ENCODE results near the gene NCKAP1. TPM values are rescaled to one million over a fixed set of nuclear protein-coding genes. Genes with fewer than 3 reads are reported as not detected.

The NCKAP1 gene
- total RNA-seq, 1 experiment from 2014 or later, result 112 TPM

DNA sequence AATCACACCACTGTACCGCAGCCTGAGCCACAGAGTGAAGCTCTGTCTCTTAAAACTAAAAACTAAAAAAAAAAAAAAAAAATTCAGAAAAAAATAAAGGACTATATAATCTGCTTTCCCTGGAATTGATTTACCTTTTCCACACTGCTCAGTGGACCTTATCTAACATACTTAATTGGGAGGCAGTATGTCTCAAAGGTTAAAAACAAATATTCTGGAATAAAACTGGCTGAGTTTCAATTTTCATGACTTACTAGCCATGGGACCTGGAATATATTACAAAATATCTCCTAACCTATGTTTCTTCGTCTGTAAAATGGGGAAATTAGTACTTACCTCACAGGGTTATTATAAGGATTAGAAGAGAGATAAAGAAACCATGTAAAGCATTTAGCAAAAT is 11.8 kb downstream of the NCKAP1 start:
- H2BK5ac ChIP-seq (ENCODE audit: insufficient read length, low read length), result no peak overlapping the region
- H3K14ac ChIP-seq (ENCODE audit: insufficient read depth, low read length), result no peak overlapping the region
- TF ChIP-seq CTCF (conservative IDR thresholded peaks at IDR 0.05), result no peak
- no peak overlapping the region for H2BK12ac ChIP-seq (ENCODE audit: insufficient read length, low read depth, low read length)
- no peak overlapping the region for H4K8ac ChIP-seq (replicated peaks; ENCODE audit: insufficient read length, low read depth, low read length)
- no peak overlapping the region for H3K4ac ChIP-seq (ENCODE audit: low read depth, low read length)
- no peaks in the 10 kb centered on the region for H3K9me3 ChIP-seq (ENCODE audit: control insufficient read depth, low read depth, low read length)
- H3K23me2 ChIP-seq (ENCODE audit: insufficient read length, low read depth, low read length, poor library complexity, severe bottlenecking), result no peaks in the 10 kb centered on the region
- H3K4me3 Mint-ChIP-seq, result no peak overlapping the region
- H3K79me1 ChIP-seq (ENCODE audit: insufficient read depth, low read depth, low read length, poor library complexity, severe bottlenecking), result peaks cover 4% of the 10 kb centered on the region
- H3K79me2 ChIP-seq (ENCODE audit: insufficient read depth, low read length), result peaks cover 21% of the 10 kb centered on the region; the same call in 1 of the 2 replicates
- DNase-seq, result no peak
- H3K4me1 ChIP-seq (ENCODE audit: insufficient read depth, low read length), result no peaks in the 10 kb centered on the region
- H3K18ac ChIP-seq (ENCODE audit: insufficient read length, low read depth, low read length), result no peak overlapping the region
- no peaks in the 10 kb centered on the region for H3K27me3 ChIP-seq (ENCODE audit: insufficient read depth, low read length)
- WGBS (ENCODE audit: extremely low coverage, insufficient read length, low lambda C conversion rate), result no CpG with 5 or more reads among the region's 2 CpGs
- H3K9ac ChIP-seq (ENCODE audit: extremely low read depth, insufficient read length, low read length), result no peak overlapping the region
- no peak overlapping the region for H4K5ac ChIP-seq (ENCODE audit: insufficient read length, low read depth, low read length)
- no peak overlapping the region for H2BK20ac ChIP-seq (ENCODE audit: low read depth, low read length, poor library complexity, severe bottlenecking)
- no peak overlapping the region for H2AFZ ChIP-seq (ENCODE audit: low read length)
- H3K23ac ChIP-seq (ENCODE audit: insufficient read length, low read depth, low read length), result no peak overlapping the region
- H2BK15ac ChIP-seq (ENCODE audit: low read depth, low read length), result no peak overlapping the region
- H3K9me3 Mint-ChIP-seq, result peaks cover 2 to 3% of the 10 kb centered on the region in 2 experiments; a peak in 2 of 5 replicates
- no peak overlapping the region for H2BK120ac ChIP-seq (ENCODE audit: low read depth, low read length, poor library complexity, severe bottlenecking)
- peaks cover 15 to 17% of the 10 kb centered on the region in 2 experiments for H3K4me1 Mint-ChIP-seq
- H3K27ac ChIP-seq (ENCODE audit: insufficient read length, low read depth, low read length), result no peak overlapping the region
- H2AK5ac ChIP-seq (ENCODE audit: insufficient read length, low read length), result no peak overlapping the region
- no peaks in the 10 kb centered on the region for H4K20me1 ChIP-seq (ENCODE audit: control insufficient read depth, insufficient read depth, insufficient read length)
- no peak overlapping the region for H3K27ac Mint-ChIP-seq
- no peak overlapping the region for H3K56ac ChIP-seq (ENCODE audit: insufficient read length, low read depth, low read length)
- no peak overlapping the region for H3T11ph ChIP-seq (ENCODE audit: low read length)
- H3K4me2 ChIP-seq (ENCODE audit: insufficient read depth, insufficient read length, low read length), result no peak overlapping the region
- H4K91ac ChIP-seq (ENCODE audit: insufficient read length, low read depth, low read length), result no peak overlapping the region
- H3K36me3 Mint-ChIP-seq (ENCODE audit: insufficient read depth in 1 of 3, low read depth in 3 of 3), result peaks cover 18 to 21% (median 18%) of the 10 kb centered on the region in 3 experiments
- H3K27me3 Mint-ChIP-seq (ENCODE audit: low read depth), result no peaks in the 10 kb centered on the region

All from H9 (cell line).